HepG2 (cell line): Measurements from ENCODE around the gene SPRR2E. TPM values are rescaled to one million over a fixed set of nuclear protein-coding genes. Genes with fewer than 3 reads are reported as not detected.
"Not testable (repeated sequence)": the region's sequence is repeated elsewhere in the genome, so short reads cannot be mapped to it uniquely, and the experiment has no call there.

Source experiments
- ATAC-seq: fragments of 200-7000 bp; cut with Tn5 transposase; 3 replicates; pipeline ENCODE4 v1.9.1; 2020; ENCODE audit warnings: mild to moderate bottlenecking, moderate library complexity
- BruUV-seq: library from RNA; stranded (reverse); fragments of 400-500 nt; replicated peaks from 2 replicates; lab custom pipeline; 2021; lab: Mats Ljungman, UMichigan
- CTCF ChIA-PET: fragments of 300-600 bp; formaldehyde crosslinking; extraction: SDS; loops from one replicate; lab custom pipeline; 2021; ENCODE audit warnings: low total read pairs, inconsistent platforms, low intra/inter-chr PET ratio; lab: Yijun Ruan, JAX
- POLR2A ChIA-PET: fragments of 350-600 bp; sonication (Branson Sonifier 250); formaldehyde crosslinking; loops from one replicate; lab custom pipeline; 2020; ENCODE audit warnings: antibody characterized with exemption, inconsistent platforms; lab: Yijun Ruan, JAX
- DNase-seq: peaks from one replicate; pipeline ENCODE4 v3.0.0-alpha.2; 2015; ENCODE audit warnings: low spot score
- FAIRE-seq: peaks from 3 replicates; lab custom pipeline; 2011; peaks lifted over from hg19 to GRCh38; lab: Jason Lieb, UNC
- H2AFZ ChIP-seq: one replicate; pipeline ENCODE4 v1.6.1; 2011; ENCODE audit warnings: low read length, inconsistent platforms
- H3K27ac ChIP-seq: fragments of 300-600 bp; 3 replicates; pipeline ENCODE4 v1.8.0; 2011; ENCODE audit warnings: mixed run types, mild to moderate bottlenecking, mixed read lengths, low read length, inconsistent platforms; ENCODE audit not compliant: insufficient read depth; ENCODE audit errors: extremely low read length
- H3K27me3 ChIP-seq, 2 experiments: fragments of 200-600 bp in 1 of 2; 2 replicates in 1 of 2; 3 replicates in 1 of 2; pipeline versions ENCODE4 v1.6.0 to v1.8.0; 2011; ENCODE audit warnings: low read length in 2 of 2, mild to moderate bottlenecking in 2 of 2, moderate library complexity in 2 of 2, inconsistent platforms in 1 of 2; ENCODE audit not compliant: insufficient read depth in 2 of 2, control insufficient read depth in 1 of 2
- H3K36me3 ChIP-seq, 2 experiments: fragments of 200-600 bp in 1 of 2; replicated peaks in 1 of 2; 2 replicates in 1 of 2; 3 replicates in 1 of 2; pipeline versions ENCODE4 v1.5.1 to v1.8.0; 2011; ENCODE audit warnings: low read length in 2 of 2, inconsistent platforms in 1 of 2; ENCODE audit not compliant: insufficient read depth in 2 of 2, control insufficient read depth in 1 of 2
- H3K4me1 ChIP-seq: 2 replicates; pipeline ENCODE4 v1.5.1; 2012; ENCODE audit warnings: low read length, inconsistent platforms; ENCODE audit not compliant: insufficient read depth
- H3K4me2 ChIP-seq: 2 replicates; pipeline ENCODE4 v1.6.0; 2011; ENCODE audit warnings: low read depth, low read length, inconsistent platforms
- H3K4me3 ChIP-seq, 3 experiments: fragments of 200-600 bp in 1 of 3; sonication (generic), shearing (Covaris generic) in 1 of 3; replicated peaks in 1 of 3; 2 replicates each; pipeline ENCODE4 v1.5.1; 2011 to 2016; ENCODE audit warnings: low read length in 3 of 3, inconsistent platforms in 2 of 3, low read depth in 2 of 3, mild to moderate bottlenecking in 2 of 3, control low read depth in 1 of 3, mixed read lengths in 1 of 3; ENCODE audit not compliant: insufficient read depth in 1 of 3
- H3K79me2 ChIP-seq: one replicate; pipeline ENCODE4 v1.6.1; 2011; ENCODE audit warnings: low read length, inconsistent platforms; ENCODE audit not compliant: insufficient read depth
- H3K9ac ChIP-seq: 2 replicates; pipeline ENCODE4 v1.6.0; 2011; ENCODE audit warnings: mild to moderate bottlenecking, low read depth, low read length, inconsistent platforms; ENCODE audit not compliant: insufficient read depth
- H3K9me3 ChIP-seq: 2 replicates; pipeline ENCODE4 v1.5.1; 2012; ENCODE audit warnings: mild to moderate bottlenecking, low read length
- H4K20me1 ChIP-seq: 2 replicates; pipeline ENCODE4 v1.6.0; 2011; ENCODE audit warnings: inconsistent platforms, mild to moderate bottlenecking, low read length, moderate library complexity; ENCODE audit not compliant: insufficient read depth
- AFF4 ChIP-seq: sonication (generic); formaldehyde crosslinking; IDR thresholded peaks from 2 replicates; pipeline ENCODE4 v1.4.0; 2020; ENCODE audit warnings: missing genetic modification reagents
- HIC2 ChIP-seq: sonication (generic); formaldehyde crosslinking; IDR thresholded peaks from 2 replicates; pipeline ENCODE4 v1.9.0; 2022; ENCODE audit warnings: low read depth, missing genetic modification reagents
- KDM5A ChIP-seq: fragments of 200-600 bp; sonication (generic); IDR thresholded peaks from 2 replicates; pipeline ENCODE4 v1.7.0; 2018; ENCODE audit warnings: antibody characterized with exemption, mild to moderate bottlenecking, low read length, borderline replicate concordance
- U2AF1 ChIP-seq: fragments of 200-400 bp; formaldehyde crosslinking; optimal IDR thresholded peaks from 2 replicates; pipeline ENCODE3; 2017; ENCODE audit warnings: mild to moderate bottlenecking, low read depth, low read length
- ZNF281 ChIP-seq: sonication (generic); formaldehyde crosslinking; IDR thresholded peaks from 2 replicates; pipeline ENCODE4 v1.4.0; 2020; ENCODE audit warnings: missing genetic modification reagents, borderline replicate concordance
- ZNF704 ChIP-seq: sonication (generic); formaldehyde crosslinking; IDR thresholded peaks from 2 replicates; pipeline ENCODE4 v1.8.1; 2023; ENCODE audit warnings: mild to moderate bottlenecking, inconsistent platforms, moderate library complexity, missing genetic modification reagents, borderline replicate concordance
- ZNF841 ChIP-seq: sonication (generic); formaldehyde crosslinking; IDR thresholded peaks from 2 replicates; pipeline ENCODE4 v1.8.1; 2023; ENCODE audit warnings: missing genetic modification reagents, borderline replicate concordance
- ZSCAN12 ChIP-seq: sonication (generic); formaldehyde crosslinking; IDR thresholded peaks from 2 replicates; pipeline ENCODE4 v1.9.0; 2021; ENCODE audit warnings: mild to moderate bottlenecking, missing genetic modification reagents
- WGBS: methylation state at CpG from one replicate; pipeline ENCODE4 v1.1.6; 2017; ENCODE audit warnings: low lambda C conversion rate; 5-methylcytosine and 5-hydroxymethylcytosine counted together
- in situ Hi-C: cut with HindIII; loops from 2 replicates; pipeline ENCODE4 v1.10.0; 2017; ENCODE audit warnings: low pct_unique_long_range_greater_than_20kb; ENCODE audit not compliant: extremely low pct_ligation_motif_present
- intact Hi-C: fragments of 100-400 bp; cut with micrococcal nuclease; formaldehyde crosslinking; loops from one replicate; pipeline ENCODE4 v1.10.0; 2022; ENCODE audit not compliant: unreplicated experiment
- polyA plus RNA-seq, 8 experiments: library from polyadenylated mRNA; depleted of rRNA in 3 of 8; stranded (reverse) in 7 of 8; unstranded in 1 of 8; fragments of >200 nt; fragmentation: Illumina TruSeq in 4 of 8; extraction: Trizol in 4 of 8; gene quantifications; 2 replicates each; pipeline versions ENCODE4 v1.2.1 to v1.2.3, GENCODE V29; 2011 to 2016; ENCODE audit warnings: low read depth in 4 of 8, missing spikeins in 1 of 8, mixed read lengths in 1 of 8; ENCODE audit not compliant: insufficient read depth in 1 of 8
- total RNA-seq, 5 experiments: library from RNA; depleted of rRNA; stranded (reverse); fragments of >200 nt; fragmentation: Illumina TruSeq; extraction: Trizol; gene quantifications; 2 replicates each; pipeline ENCODE4 v1.2.3, GENCODE V29; 2016; ENCODE audit warnings: low read depth in 1 of 5

The SPRR2E gene
- total and polyA plus RNA-seq, 2 of the 13 experiments (the other 11 are each of a cell fraction or from before 2014, with no cell fraction given), result not detected

- TF ChIP-seq ZSCAN12 (CRISPR knock-in tag) (no peak), AFF4 (CRISPR knock-in tag) (no peak), ZNF841 (no peak), ZNF704 (CRISPR knock-in tag) (no peak), U2AF1 (no peak), ZNF281 (CRISPR knock-in tag) (no peak), HIC2 (CRISPR knock-in tag) (no peak), KDM5A (no peak)
Measured at GRCh38 chr1:153057375-153057774, 37.0 kb downstream of the SPRR2E start, which contains the start of gene SPRR2A (continued).

GRCh38 chr1:153056111-153056510, 38.2 kb downstream of the SPRR2E start:
- H3K79me2 ChIP-seq, H3K4me1 ChIP-seq, H3K4me2 ChIP-seq, H2AFZ ChIP-seq, H3K27ac ChIP-seq, POLR2A ChIA-PET, H3K9ac ChIP-seq, CTCF ChIA-PET, FAIRE-seq, DNase-seq, intact Hi-C loops, H4K20me1 ChIP-seq, H3K4me3 ChIP-seq, H3K9me3 ChIP-seq, in situ Hi-C loops, H3K27me3 ChIP-seq, H3K36me3 ChIP-seq, BruUV-seq, ATAC-seq: not testable (repeated sequence)
- 0% methylated on average over 3 of the region's 3 CpGs for WGBS
